Trophoblast cell (in vitro differentiated cells and primary cell): ENCODE data around the gene OAS1.

Experiments used
- DNase-seq, 2 donors: peaks; one replicate each; pipeline ENCODE4 v3.0.0-alpha.2; 2016
- H2AFZ ChIP-seq: 2 replicates; pipeline ENCODE4 v1.6.1; 2013; ENCODE audit warnings: low read length, moderate library complexity, mild to moderate bottlenecking; ENCODE audit not compliant: insufficient read depth, poor library complexity
- H2AK5ac ChIP-seq: 2 replicates; pipeline ENCODE4 v1.6.1; 2013; ENCODE audit warnings: mild to moderate bottlenecking, low read length
- H2BK120ac ChIP-seq: 2 replicates; pipeline ENCODE4 v1.6.1; 2013; ENCODE audit warnings: low read length, mild to moderate bottlenecking, moderate library complexity; ENCODE audit not compliant: insufficient read depth, poor library complexity
- H2BK12ac ChIP-seq: 2 replicates; pipeline ENCODE4 v1.6.1; 2013; ENCODE audit warnings: mild to moderate bottlenecking, low read length, moderate library complexity
- H2BK5ac ChIP-seq: 2 replicates; pipeline ENCODE4 v1.6.1; 2013; ENCODE audit warnings: low read length, low read depth, moderate library complexity, mild to moderate bottlenecking; ENCODE audit not compliant: poor library complexity
- H3K14ac ChIP-seq: 2 replicates; pipeline ENCODE4 v1.6.1; 2013; ENCODE audit warnings: mild to moderate bottlenecking, low read length
- H3K18ac ChIP-seq: 2 replicates; pipeline ENCODE4 v1.6.1; 2013; ENCODE audit warnings: mild to moderate bottlenecking, low read length
- H3K23ac ChIP-seq: 2 replicates; pipeline ENCODE4 v1.6.1; 2013; ENCODE audit warnings: low read length
- H3K27ac ChIP-seq: 2 replicates; pipeline ENCODE4 v1.5.1; 2013; ENCODE audit warnings: low read depth, mild to moderate bottlenecking, inconsistent platforms, low read length, moderate library complexity
- H3K27me3 ChIP-seq: 2 replicates; pipeline ENCODE4 v1.6.1; 2013; ENCODE audit warnings: inconsistent platforms, mild to moderate bottlenecking, low read length, moderate library complexity; ENCODE audit not compliant: insufficient read depth
- H3K36me3 ChIP-seq, 2 experiments: 1 replicate in 1 of 2; 2 replicates in 1 of 2; pipeline ENCODE4 v1.6.1; 2013; ENCODE audit warnings: low read length in 2 of 2, mild to moderate bottlenecking in 2 of 2, moderate library complexity in 1 of 2; ENCODE audit not compliant: insufficient read depth in 2 of 2, control insufficient read depth in 1 of 2
- H3K4ac ChIP-seq: 2 replicates; pipeline ENCODE4 v1.6.1; 2013; ENCODE audit warnings: low read depth, mild to moderate bottlenecking, low read length, moderate library complexity
- H3K4me1 ChIP-seq, 2 experiments: 1 replicate in 1 of 2; 2 replicates in 1 of 2; pipeline ENCODE4 v1.6.1; 2013; ENCODE audit warnings: low read length in 2 of 2, mild to moderate bottlenecking in 2 of 2, moderate library complexity in 1 of 2; ENCODE audit not compliant: insufficient read depth in 2 of 2, control insufficient read depth in 1 of 2
- H3K4me2 ChIP-seq: 2 replicates; pipeline ENCODE4 v1.6.1; 2013; ENCODE audit warnings: inconsistent platforms, mild to moderate bottlenecking, low read length, moderate library complexity
- H3K4me3 ChIP-seq: 2 replicates; pipeline ENCODE4 v1.5.1; 2013; ENCODE audit warnings: mild to moderate bottlenecking, low read depth, low read length, inconsistent platforms
- H3K79me1 ChIP-seq: one replicate; pipeline ENCODE4 v1.6.1; 2013; ENCODE audit warnings: low read length
- H3K79me2 ChIP-seq: 2 replicates; pipeline ENCODE4 v1.6.1; 2013; ENCODE audit warnings: low read length, mild to moderate bottlenecking; ENCODE audit not compliant: control insufficient read depth, insufficient read depth, poor library complexity
- H3K9ac ChIP-seq: 2 replicates; pipeline ENCODE4 v1.6.1; 2013; ENCODE audit warnings: mild to moderate bottlenecking, low read length
- H3K9me3 ChIP-seq: 2 replicates; pipeline ENCODE4 v1.6.1; 2013; ENCODE audit warnings: low read depth, mild to moderate bottlenecking, control low read depth, inconsistent platforms, low read length; ENCODE audit not compliant: insufficient read depth
- H4K12ac ChIP-seq: 2 replicates; pipeline ENCODE4 v1.6.1; 2013; ENCODE audit warnings: low read depth, mild to moderate bottlenecking, low read length, moderate library complexity
- H4K8ac ChIP-seq: 2 replicates; pipeline ENCODE4 v1.6.1; 2013; ENCODE audit warnings: low read depth, mild to moderate bottlenecking, low read length, moderate library complexity
- H4K91ac ChIP-seq: one replicate; pipeline ENCODE4 v1.6.1; 2013; ENCODE audit warnings: low read depth, mild to moderate bottlenecking, low read length, moderate library complexity
- WGBS: extraction: QIAGEN DNeasy Blood & Tissue Kit; methylation state at CpG from one replicate; pipeline ENCODE4 v1.1.7; 2013; ENCODE audit warnings: missing lambda C conversion rate; ENCODE audit not compliant: insufficient read length, insufficient coverage; ENCODE audit errors: extremely low coverage; 5-methylcytosine and 5-hydroxymethylcytosine counted together

The OAS1 gene

DNA sequence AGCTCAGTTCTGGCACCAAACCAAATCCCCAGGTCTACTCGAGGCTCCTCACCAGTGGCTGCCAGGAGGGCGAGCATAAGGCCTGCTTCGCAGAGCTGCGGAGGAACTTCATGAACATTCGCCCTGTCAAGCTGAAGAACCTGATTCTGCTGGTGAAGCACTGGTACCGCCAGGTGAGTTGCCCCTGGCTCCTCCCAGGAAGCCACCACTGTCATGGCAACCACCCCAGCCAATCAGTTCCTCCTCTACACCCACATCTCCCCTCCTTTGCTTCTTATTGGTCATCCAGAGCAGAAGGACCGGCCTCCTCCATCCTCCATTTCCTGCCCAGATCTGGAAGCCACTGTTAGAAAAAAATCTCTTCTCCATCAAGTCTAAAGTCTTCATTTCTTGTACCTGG is 54.3 kb downstream of the OAS1 start:
- H2AFZ ChIP-seq: no peak overlapping the region
- no peak overlapping the region for H3K4ac ChIP-seq
- H3K23ac ChIP-seq: no peak overlapping the region
- no peak overlapping the region for H3K18ac ChIP-seq
- H4K91ac ChIP-seq: no peak overlapping the region
- H2BK12ac ChIP-seq: no peak overlapping the region
- H3K14ac ChIP-seq: no peak overlapping the region
- H3K27ac ChIP-seq: no peak overlapping the region
- DNase-seq: no peak
- no peak overlapping the region for H4K12ac ChIP-seq
- H3K4me1 ChIP-seq: no peaks in the 10 kb centered on the region
- peaks cover 5% of the 10 kb centered on the region for H3K9me3 ChIP-seq
- no peaks in the 10 kb centered on the region for H3K36me3 ChIP-seq
- H2BK120ac ChIP-seq: no peak overlapping the region
- H3K9ac ChIP-seq: no peak overlapping the region
- no peak overlapping the region for H3K4me3 ChIP-seq
- H3K79me2 ChIP-seq: no peaks in the 10 kb centered on the region
- H3K79me1 ChIP-seq: no peaks in the 10 kb centered on the region
- H2BK5ac ChIP-seq: no peak overlapping the region
- H3K27me3 ChIP-seq: no peaks in the 10 kb centered on the region
- no CpG with 5 or more reads among the region's 7 CpGs for WGBS
- no peak overlapping the region for H2AK5ac ChIP-seq
- H3K4me2 ChIP-seq: no peak overlapping the region
- no peak overlapping the region for H4K8ac ChIP-seq

DNA sequence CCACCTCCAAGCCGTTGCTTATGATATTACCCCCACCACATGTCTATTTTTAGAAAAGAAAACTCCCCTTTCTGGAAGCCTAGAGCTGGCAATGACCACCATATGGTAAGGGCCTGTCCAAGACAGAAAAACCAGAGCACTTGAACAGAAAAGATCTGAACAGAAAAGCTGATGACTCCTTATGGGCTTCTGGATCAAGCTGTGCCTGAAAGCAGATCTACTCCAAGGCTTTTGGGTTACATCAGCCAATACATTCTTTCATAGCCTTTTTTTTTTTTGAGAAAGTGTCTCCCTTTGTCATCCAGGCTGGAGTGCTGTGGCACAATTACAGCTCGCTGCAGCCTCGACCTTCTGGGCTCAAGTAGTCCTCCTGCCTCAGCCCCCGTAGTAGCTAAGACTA is 54.8 kb downstream of the OAS1 start:
- no peak for DNase-seq
- no CpG with 5 or more reads among the region's 4 CpGs for WGBS

DNA sequence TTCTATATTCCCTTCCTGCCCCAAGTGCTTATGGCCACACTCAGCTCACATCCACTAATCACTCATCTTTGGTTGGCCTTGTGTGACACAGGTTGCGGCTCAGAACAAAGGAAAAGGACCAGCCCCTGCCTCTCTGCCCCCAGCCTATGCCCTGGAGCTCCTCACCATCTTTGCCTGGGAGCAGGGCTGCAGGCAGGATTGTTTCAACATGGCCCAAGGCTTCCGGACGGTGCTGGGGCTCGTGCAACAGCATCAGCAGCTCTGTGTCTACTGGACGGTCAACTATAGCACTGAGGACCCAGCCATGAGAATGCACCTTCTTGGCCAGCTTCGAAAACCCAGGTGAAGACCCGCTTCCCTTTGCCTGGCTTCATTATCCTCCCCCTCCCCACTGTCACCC is 55.8 kb downstream of the OAS1 start:
- no peaks in the 10 kb centered on the region for H3K4me1 ChIP-seq
- no peak overlapping the region for H3K14ac ChIP-seq
- no peaks in the 10 kb centered on the region for H3K79me1 ChIP-seq
- H3K9me3 ChIP-seq: peaks cover 5% of the 10 kb centered on the region
- H2AFZ ChIP-seq: no peak overlapping the region
- H4K91ac ChIP-seq: no peak overlapping the region
- no peak overlapping the region for H2BK5ac ChIP-seq
- no peak overlapping the region for H3K18ac ChIP-seq
- no CpG with 5 or more reads among the region's 7 CpGs for WGBS
- no peak overlapping the region for H2AK5ac ChIP-seq
- H3K36me3 ChIP-seq: no peaks in the 10 kb centered on the region
- H3K4me3 ChIP-seq: no peak overlapping the region
- DNase-seq: no peak
- H3K4ac ChIP-seq: no peak overlapping the region
- H3K23ac ChIP-seq: no peak overlapping the region
- H2BK120ac ChIP-seq: no peak overlapping the region
- H3K27ac ChIP-seq: no peak overlapping the region
- H3K27me3 ChIP-seq: no peaks in the 10 kb centered on the region
- H3K9ac ChIP-seq: no peak overlapping the region
- no peak overlapping the region for H4K12ac ChIP-seq
- H3K4me2 ChIP-seq: no peak overlapping the region
- no peak overlapping the region for H4K8ac ChIP-seq
- no peak overlapping the region for H2BK12ac ChIP-seq
- no peaks in the 10 kb centered on the region for H3K79me2 ChIP-seq

More for the DNA sequence above, 54.8 kb downstream of the OAS1 start:
- Histone ChIP-seq H3K79me2 (no peaks in the 10 kb centered on the region), H3K9me3 (peaks cover 5% of the 10 kb centered on the region), H3K4me1 (no peaks in the 10 kb centered on the region), H3K4me2 (no peak overlapping the region), H3K27me3 (no peaks in the 10 kb centered on the region), H3K18ac (no peak overlapping the region), H2BK12ac (no peak overlapping the region), H3K36me3 (no peaks in the 10 kb centered on the region), H3K4ac (no peak overlapping the region), H3K9ac (no peak overlapping the region), H3K27ac (no peak overlapping the region), H3K23ac (no peak overlapping the region), H2BK120ac (no peak overlapping the region), H3K14ac (no peak overlapping the region), H4K12ac (no peak overlapping the region), H4K8ac (no peak overlapping the region), H2AK5ac (no peak overlapping the region), H3K79me1 (no peaks in the 10 kb centered on the region), H3K4me3 (no peak overlapping the region), H2BK5ac (no peak overlapping the region), H4K91ac (no peak overlapping the region), H2AFZ (no peak overlapping the region)

DNA sequence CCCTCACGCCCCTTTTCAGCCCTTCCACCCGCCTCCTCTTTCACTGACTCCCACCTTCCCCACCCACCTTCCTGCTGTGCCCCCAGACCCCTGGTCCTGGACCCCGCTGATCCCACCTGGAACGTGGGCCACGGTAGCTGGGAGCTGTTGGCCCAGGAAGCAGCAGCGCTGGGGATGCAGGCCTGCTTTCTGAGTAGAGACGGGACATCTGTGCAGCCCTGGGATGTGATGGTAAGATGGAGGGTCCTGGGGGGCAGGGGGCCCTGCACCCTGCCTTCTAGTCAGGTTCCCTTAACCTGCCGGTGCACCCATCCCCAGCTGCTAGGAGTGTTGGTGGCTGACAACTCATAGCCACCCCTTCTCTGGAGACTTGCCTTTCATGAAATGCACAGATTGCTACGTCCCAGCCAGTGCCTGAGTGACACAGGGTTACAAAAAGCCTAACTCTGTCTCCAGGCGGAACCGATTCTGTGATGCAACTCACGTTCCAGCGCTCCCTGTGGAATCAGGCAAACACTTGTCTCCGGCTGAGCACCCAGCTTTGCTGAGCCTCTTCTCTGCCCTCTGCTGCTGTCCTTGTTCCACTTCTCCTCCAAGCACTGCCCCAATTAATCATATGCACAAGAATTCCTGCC is 56.6 kb downstream of the OAS1 start:
- no peak overlapping the region for H2AFZ ChIP-seq
- DNase-seq: no peak
- H3K4me2 ChIP-seq: no peak overlapping the region
- H2BK12ac ChIP-seq: no peak overlapping the region
- H3K27ac ChIP-seq: no peak overlapping the region
- no peaks in the 10 kb centered on the region for H3K27me3 ChIP-seq
- H2AK5ac ChIP-seq: no peak overlapping the region
- no peak overlapping the region for H2BK5ac ChIP-seq
- H3K4me3 ChIP-seq: no peak overlapping the region
- no peaks in the 10 kb centered on the region for H3K4me1 ChIP-seq
- H3K14ac ChIP-seq: no peak overlapping the region
- peaks cover 5% of the 10 kb centered on the region for H3K9me3 ChIP-seq
- no peak overlapping the region for H4K91ac ChIP-seq
- H2BK120ac ChIP-seq: no peak overlapping the region
- no peak overlapping the region for H4K8ac ChIP-seq
- H3K4ac ChIP-seq: no peak overlapping the region
- H3K9ac ChIP-seq: no peak overlapping the region
- no peaks in the 10 kb centered on the region for H3K79me2 ChIP-seq
- no peaks in the 10 kb centered on the region for H3K36me3 ChIP-seq
- no CpG with 5 or more reads among the region's 14 CpGs for WGBS
- H3K79me1 ChIP-seq: no peaks in the 10 kb centered on the region
- H4K12ac ChIP-seq: no peak overlapping the region
- no peak overlapping the region for H3K23ac ChIP-seq
- no peak overlapping the region for H3K18ac ChIP-seq
